Activated CD4-positive, alpha-beta T cell treated with anti-CD3 and anti-CD28 coated beads for 48 hours (primary cell): ENCODE measurements around the gene HK2.
"Not testable (repeated sequence)": the region's sequence is repeated elsewhere in the genome, so short reads cannot be mapped to it uniquely, and the experiment has no call there.

Experiments
- DNase-seq: peaks from one replicate; pipeline ENCODE4 v3.0.0-alpha.2; 2020

The HK2 gene

GRCh38 chr2:74833418-74834233 lies at the start of gene HK2:
Gene HK2, plus strand, starts transcription at chr2:74834127. Its CDS starts 454 bp downstream, at chr2:74834581.
- DNase-seq: peak; percentile 90

- no peak for DNase-seq
These were observed 44.7 kb upstream of the HK2 start for GRCh38 chr2:74789271-74789670.

- no peak for DNase-seq
These were observed 41.6 kb upstream of the HK2 start for GRCh38 chr2:74792282-74792681.

GRCh38 chr2:74794878-74795277 lies 39.0 kb upstream of the HK2 start:
- not testable (repeated sequence) for DNase-seq

- no peak for DNase-seq
These were observed 27.5 kb upstream of the HK2 start for GRCh38 chr2:74806355-74806839.

- no peak for DNase-seq
These were observed 27.0 kb upstream of the HK2 start for GRCh38 chr2:74806920-74807319.

- DNase-seq: no peak
These were observed 20.9 kb upstream of the HK2 start for GRCh38 chr2:74812787-74813590.

GRCh38 chr2:74814102-74814501 lies 19.8 kb upstream of the HK2 start:
- DNase-seq: no peak

- DNase-seq: no peak
These were observed 18.0 kb upstream of the HK2 start for GRCh38 chr2:74815941-74816340.

GRCh38 chr2:74816540-74817303 lies 17.2 kb upstream of the HK2 start:
- no peak for DNase-seq

- DNase-seq: no peak
These were observed 16.6 kb upstream of the HK2 start for GRCh38 chr2:74817304-74817675.

GRCh38 chr2:74819702-74820101 lies 14.2 kb upstream of the HK2 start:
- DNase-seq: no peak

GRCh38 chr2:74821177-74822126 lies 12.5 kb upstream of the HK2 start:
- DNase-seq: no peak

- no peak for DNase-seq
These were observed 11.0 kb upstream of the HK2 start for GRCh38 chr2:74822771-74823566.

- no peak for DNase-seq
These were observed 9.2 kb upstream of the HK2 start for GRCh38 chr2:74824679-74825078.

- no peak for DNase-seq
These were observed 5.4 kb upstream of the HK2 start for GRCh38 chr2:74828543-74828942.

GRCh38 chr2:74831693-74832530 lies 2.0 kb upstream of the HK2 start:
- no peak for DNase-seq

- peak; percentile 51 for DNase-seq
These were observed 386 bp downstream of the HK2 start for GRCh38 chr2:74834234-74834791.

- DNase-seq: peak; percentile 85
These were observed 1.1 kb downstream of the HK2 start for GRCh38 chr2:74834792-74835755.
